Colonic mucosa (tissue), 4 donors: ENCODE data around the gene TRMT1. TPM values are rescaled to one million over a fixed set of nuclear protein-coding genes. Genes with fewer than 3 reads are reported as not detected.

ENCODE experiments used
- DNase-seq: peaks from one replicate; pipeline ENCODE4 v3.0.0-alpha.2; 2020
- H3K27ac ChIP-seq: fragments of 200-600 bp; one replicate; pipeline ENCODE4 v1.8.0; 2021
- H3K27me3 ChIP-seq: fragments of 200-600 bp; one replicate; pipeline ENCODE4 v1.8.0; 2021
- H3K36me3 ChIP-seq: fragments of 200-600 bp; one replicate; pipeline ENCODE4 v1.8.0; 2021
- H3K4me1 ChIP-seq: fragments of 200-600 bp; one replicate; pipeline ENCODE4 v1.8.0; 2021; ENCODE audit warnings: mild to moderate bottlenecking
- H3K4me3 ChIP-seq: fragments of 200-600 bp; one replicate; pipeline ENCODE4 v1.8.0; 2021
- H3K9ac ChIP-seq, 2 donors: one replicate each; pipeline ENCODE4 v1.7.0; 2013; ENCODE audit warnings: control low read depth in 2 of 2, low read depth in 2 of 2, low read length in 2 of 2
- H3K9me3 ChIP-seq: fragments of 200-600 bp; one replicate; pipeline ENCODE4 v1.8.0; 2021
- CTCF ChIP-seq: fragments of 200-600 bp; IDR thresholded peaks from one replicate; pipeline ENCODE4 v1.8.0; 2022; ENCODE audit warnings: antibody characterized with exemption, mild to moderate bottlenecking
- intact Hi-C: fragments of 100-400 bp; cut with DNase I; formaldehyde crosslinking; loops from one replicate; pipeline ENCODE4 v1.14.1; 2022
- total RNA-seq, 2 donors: library from RNA; stranded (reverse); fragmentation: NEBNext Ultra II Directional in 1 of 2; extraction: Animal tissue kit (Norgen Biotek cat#: 25700) in 1 of 2; gene quantifications; one replicate each; pipeline ENCODE4 v1.2.1, GENCODE V29; 2021
- donor health status: healthy.
- donor health status: DM: no; HTN: no; CAD: no.
- donor health status: DM: no; HTN: no; CAD: no.

The TRMT1 gene
- total RNA-seq, 2 donors from 2014 or later: 17.5 to 40.1 TPM

GRCh38 chr19:13134626-13135025, 18.1 kb upstream of the TRMT1 start:
- intact Hi-C loops: no loop called here
- Histone ChIP-seq H3K36me3 (no peaks in the 10 kb centered on the region), H3K27ac (no peak overlapping the region), H3K9me3 (no peaks in the 10 kb centered on the region), H3K4me3 (no peak overlapping the region), H3K27me3 (no peaks in the 10 kb centered on the region), H3K9ac (no peak overlapping the region), H3K4me1 (no peaks in the 10 kb centered on the region)
- TF ChIP-seq CTCF: no peak
- no peak for DNase-seq

- no peak for DNase-seq
- no peak for TF ChIP-seq CTCF
- Histone ChIP-seq H3K9ac (peak overlapping the region in 1 of 2 donors; percentile 35), H3K4me1 (no peaks in the 10 kb centered on the region), H3K9me3 (no peaks in the 10 kb centered on the region), H3K27ac (no peak overlapping the region), H3K27me3 (no peaks in the 10 kb centered on the region), H3K4me3 (no peak overlapping the region), H3K36me3 (no peaks in the 10 kb centered on the region)
- intact Hi-C loops: no loop called here
Observed at GRCh38 chr19:13133241-13133870, 16.8 kb upstream of the TRMT1 start.

GRCh38 chr19:13132471-13133180, 16.1 kb upstream of the TRMT1 start:
- TF ChIP-seq CTCF: no peak
- Histone ChIP-seq H3K27me3 (no peaks in the 10 kb centered on the region), H3K9ac (peak overlapping the region in 1 of 2 donors; percentile 35), H3K4me1 (no peaks in the 10 kb centered on the region), H3K4me3 (no peak overlapping the region), H3K27ac (no peak overlapping the region), H3K36me3 (no peaks in the 10 kb centered on the region), H3K9me3 (no peaks in the 10 kb centered on the region)
- intact Hi-C loops: no loop called here
- no peak for DNase-seq

GRCh38 chr19:13130886-13131490, 14.4 kb upstream of the TRMT1 start:
- Histone ChIP-seq H3K36me3 (no peaks in the 10 kb centered on the region), H3K4me1 (no peaks in the 10 kb centered on the region), H3K9ac (no peak overlapping the region), H3K9me3 (no peaks in the 10 kb centered on the region), H3K4me3 (no peak overlapping the region), H3K27me3 (no peaks in the 10 kb centered on the region), H3K27ac (no peak overlapping the region)
- no peak for TF ChIP-seq CTCF
- intact Hi-C loops: no loop called here
- peak; percentile 25 for DNase-seq

- no peak for TF ChIP-seq CTCF
- no peak overlapping the region for H3K27ac ChIP-seq
Observed at GRCh38 chr19:13129384-13129783, 12.8 kb upstream of the TRMT1 start.

More at GRCh38 chr19:13129384-13129783, 12.8 kb upstream of the TRMT1 start:
- H3K9ac ChIP-seq: no peak overlapping the region
- no peaks in the 10 kb centered on the region for H3K36me3 ChIP-seq
- H3K27me3 ChIP-seq: no peaks in the 10 kb centered on the region
- no peak overlapping the region for H3K4me3 ChIP-seq
- no peaks in the 10 kb centered on the region for H3K4me1 ChIP-seq
- intact Hi-C loops: no loop called here
- no peak for DNase-seq
- H3K9me3 ChIP-seq: no peaks in the 10 kb centered on the region
